Measurements from ENCODE around the gene ZNF780B.

The ZNF780B gene

GRCh38 chr19:39982883-39983282 is 73.1 kb downstream of the ZNF780B start:
- no peak for DNase-seq (ENCODE audit: low read depth)
